ENCODE measurements around the gene TRIM24. TPM values are rescaled to one million over a fixed set of nuclear protein-coding genes. Genes with fewer than 3 reads are reported as not detected.
"Not testable (repeated sequence)": the region's sequence is repeated elsewhere in the genome, so short reads cannot be mapped to it uniquely, and the experiment has no call there.

The TRIM24 gene
- total RNA-seq (10 to 100 TPM; 10.6 to 19.2 (median 13.4) TPM), polyA plus RNA-seq (1 to 10 TPM; 4.4 to 5.4 TPM)

- no peaks in the 10 kb centered on the region for H3K36me3 ChIP-seq
- H3K4me3 ChIP-seq = peak within 1 kb of the TSS; percentile 71 to 97 (median 84)
- DNase-seq (peak in 4 of 6 donors; percentile 94 to 98 (median 97)), FAIRE-seq (no peak), ATAC-seq (peak in 2 of 4 donors; percentile 87 to 88)
- TF ChIP-seq CTCF (IDR thresholded peaks at IDR 0.05) = no peak
- peak within 1 kb of the TSS; percentile 93 to 97 (median 96) for H3K27ac ChIP-seq
- intact Hi-C loops (cut with DNase I) = no loop called here
- H3K4me1 ChIP-seq = peaks cover 0 to 12% (median 8%) of the 10 kb centered on the region in 3 donors
- no peaks in the 10 kb centered on the region for H3K9me3 ChIP-seq
- WGBS, 2 donors = 0% methylated on average over 29 to 59 of the region's 59 CpGs
- H3K27me3 ChIP-seq = no peaks in the 10 kb centered on the region
Observed at GRCh38 chr7:138460176-138460648, at the start of gene TRIM24. TRIM24 (plus strand) TSS chr7:138460259; CDS start chr7:138460549, 290 bp downstream.

GRCh38 chr7:138412077-138412476 is 48.0 kb upstream of the TRIM24 start:
- WGBS, 2 donors = 90 to 92% methylated on average over 3 of the region's 3 CpGs

GRCh38 chr7:138412921-138413320 is 47.1 kb upstream of the TRIM24 start:
- H3K4me1 ChIP-seq; intact Hi-C loops (cut with DNase I); H3K27ac ChIP-seq; DNase-seq; H3K4me3 ChIP-seq; H3K9me3 ChIP-seq; H3K36me3 ChIP-seq; H3K27me3 ChIP-seq; ATAC-seq; FAIRE-seq: not testable (repeated sequence)
- 92 to 96% methylated on average over 6 of the region's 6 CpGs for WGBS, 2 donors

More at GRCh38 chr7:138412077-138412476, 48.0 kb upstream of the TRIM24 start:
- H3K4me3 ChIP-seq; ATAC-seq; H3K36me3 ChIP-seq; H3K27ac ChIP-seq; intact Hi-C loops (cut with DNase I); DNase-seq; H3K9me3 ChIP-seq; H3K27me3 ChIP-seq; H3K4me1 ChIP-seq; FAIRE-seq: not testable (repeated sequence)

GRCh38 chr7:138417078-138417700 is 42.9 kb upstream of the TRIM24 start:
- Histone ChIP-seq H3K27ac (no peak overlapping the region), H3K4me3 (no peak overlapping the region), H3K36me3 (no peaks in the 10 kb centered on the region), H3K27me3 (no peaks in the 10 kb centered on the region), H3K4me1 (peaks cover 0 to 5% (median 0%) of the 10 kb centered on the region in 3 donors), H3K9me3 (no peaks in the 10 kb centered on the region)
- WGBS, 2 donors = 45 to 46% methylated on average over 3 of the region's 3 CpGs
- no peak for DNase-seq
- FAIRE-seq = no peak
- intact Hi-C loops (cut with DNase I) = no loop called here
- no peak for TF ChIP-seq CTCF (IDR thresholded peaks at IDR 0.05)
- no peak for ATAC-seq

- peak overlapping the region in 2 of 4 donors; percentile 10 to 41 for H3K27ac ChIP-seq
- peak; percentile 67 to 96 (median 88) for ATAC-seq
- no peak for FAIRE-seq
Observed at GRCh38 chr7:138417764-138418163, 42.3 kb upstream of the TRIM24 start.

GRCh38 chr7:138418403-138418802 is 41.7 kb upstream of the TRIM24 start:
- DNase-seq; intact Hi-C loops (cut with DNase I); H3K36me3 ChIP-seq; H3K27me3 ChIP-seq; ATAC-seq; FAIRE-seq; H3K4me3 ChIP-seq; H3K4me1 ChIP-seq; H3K9me3 ChIP-seq: not testable (repeated sequence)
- H3K27ac ChIP-seq = peak overlapping the region in 1 of 4 donors; percentile 41
- 41 to 42% methylated on average over 1 of the region's 1 CpG for WGBS, 2 donors

More at GRCh38 chr7:138417764-138418163, 42.3 kb upstream of the TRIM24 start:
- Histone ChIP-seq H3K9me3 (no peaks in the 10 kb centered on the region), H3K36me3 (no peaks in the 10 kb centered on the region), H3K4me1 (peaks cover 0 to 5% (median 0%) of the 10 kb centered on the region in 3 donors), H3K27me3 (no peaks in the 10 kb centered on the region), H3K4me3 (no peak overlapping the region)
- no peak for TF ChIP-seq CTCF (IDR thresholded peaks at IDR 0.05)
- no peak for DNase-seq
- WGBS, 2 donors = 7 to 14% methylated on average over 1 of the region's 1 CpG
- intact Hi-C loops (cut with DNase I) = no loop called here
